Activated CD8-positive, alpha-beta T cell treated with anti-CD3 and anti-CD28 coated beads for 36 hours (primary cell): ENCODE results near the gene ATP8B4. TPM values are rescaled to one million over a fixed set of nuclear protein-coding genes. Genes with fewer than 3 reads are reported as not detected.

Source experiments
- ATAC-seq: fragments of 200-7000 bp; cut with Tn5 transposase; one replicate; pipeline ENCODE4 v1.10.0; 2021; ENCODE audit warnings: mild to moderate bottlenecking, moderate library complexity
- CTCF ChIA-PET: fragments of 350-600 bp; sonication (Branson Sonifier 250); formaldehyde crosslinking; loops from one replicate; lab custom pipeline; 2021; ENCODE audit warnings: antibody characterized with exemption; lab: Charles Lee
- POLR2A ChIA-PET: fragments of 350-600 bp; sonication (Branson Sonifier 250); formaldehyde crosslinking; loops from one replicate; lab custom pipeline; 2021; ENCODE audit warnings: antibody characterized with exemption; lab: Charles Lee
- DNase-seq: peaks from one replicate; pipeline ENCODE4 v3.0.0-alpha.2; 2020
- H3K27ac Mint-ChIP-seq: one replicate; pipeline ENCODE4 v1.8.0; 2021; ENCODE audit warnings: mild to moderate bottlenecking, mixed read lengths
- H3K27me3 Mint-ChIP-seq: one replicate; pipeline ENCODE4 v1.8.0; 2021; ENCODE audit warnings: mixed read lengths
- H3K36me3 Mint-ChIP-seq: one replicate; pipeline ENCODE4 v1.8.0; 2021; ENCODE audit warnings: low read depth, mixed read lengths
- H3K4me1 Mint-ChIP-seq: one replicate; pipeline ENCODE4 v1.8.0; 2021; ENCODE audit warnings: low read depth, mixed read lengths
- H3K4me3 Mint-ChIP-seq: one replicate; pipeline ENCODE4 v1.8.0; 2021; ENCODE audit warnings: mild to moderate bottlenecking, moderate library complexity, mixed read lengths
- H3K9me3 Mint-ChIP-seq: one replicate; pipeline ENCODE4 v1.8.0; 2021; ENCODE audit warnings: mixed read lengths
- CTCF ChIP-seq: fragments of 200-600 bp; IDR thresholded peaks from one replicate; pipeline ENCODE4 v1.8.0; 2022; ENCODE audit warnings: antibody characterized with exemption, mild to moderate bottlenecking
- intact Hi-C: fragments of 100-400 bp; cut with micrococcal nuclease; formaldehyde crosslinking; loops from one replicate; pipeline ENCODE4 v1.10.0; 2022
- total RNA-seq, 2 experiments: library from RNA; stranded (reverse); gene quantifications; one replicate each; pipeline ENCODE4 v1.2.3, GENCODE V29; 2021

ATP8B4 gene
- total RNA-seq, 2 experiments from 2014 or later = 4.6 to 5.8 TPM

GRCh38 chr15:49991587-49991986 lies 127.4 kb downstream of the ATP8B4 start:
- no peak overlapping the region for H3K27ac Mint-ChIP-seq
- CTCF ChIA-PET = interaction anchor here (1.3 kb wide), 1 partner anchor 14 kb away, joined by 3 read pairs; no protein-coding TSS in a partner anchor
- H3K9me3 Mint-ChIP-seq = no peaks in the 10 kb centered on the region
- intact Hi-C loops = no loop called here
- H3K36me3 Mint-ChIP-seq = no peaks in the 10 kb centered on the region
- POLR2A ChIA-PET = no interaction called here
- no peaks in the 10 kb centered on the region for H3K4me1 Mint-ChIP-seq
- no peaks in the 10 kb centered on the region for H3K27me3 Mint-ChIP-seq
- DNase-seq (no peak), ATAC-seq (no peak)
- no peak for TF ChIP-seq CTCF
- H3K4me3 Mint-ChIP-seq = no peak overlapping the region

GRCh38 chr15:49990835-49991545 lies 128.0 kb downstream of the ATP8B4 start:
- POLR2A ChIA-PET = no interaction called here
- intact Hi-C loops = no loop called here
- no peaks in the 10 kb centered on the region for H3K27me3 Mint-ChIP-seq

GRCh38 chr15:49989498-49989897 lies 129.5 kb downstream of the ATP8B4 start:
- ChIA-PET POLR2A (no interaction called here), CTCF (no interaction called here)
- TF ChIP-seq CTCF = no peak
- Mint-ChIP-seq H3K36me3 (no peaks in the 10 kb centered on the region), H3K9me3 (no peaks in the 10 kb centered on the region), H3K4me3 (no peak overlapping the region), H3K27me3 (no peaks in the 10 kb centered on the region), H3K4me1 (no peaks in the 10 kb centered on the region), H3K27ac (no peak overlapping the region)
- ATAC-seq (no peak), DNase-seq (no peak)
- intact Hi-C loops = no loop called here

More at GRCh38 chr15:49990835-49991545, 128.0 kb downstream of the ATP8B4 start:
- DNase-seq (no peak), ATAC-seq (no peak)
- H3K4me3 Mint-ChIP-seq = no peak overlapping the region
- no peaks in the 10 kb centered on the region for H3K36me3 Mint-ChIP-seq
- no peaks in the 10 kb centered on the region for H3K4me1 Mint-ChIP-seq
- H3K27ac Mint-ChIP-seq = no peak overlapping the region
- CTCF ChIA-PET = interaction anchor here (1.3 kb wide), 1 partner anchor 13 kb away, joined by 3 read pairs; no protein-coding TSS in a partner anchor
- no peaks in the 10 kb centered on the region for H3K9me3 Mint-ChIP-seq
- no peak for TF ChIP-seq CTCF

- ChIA-PET POLR2A (no interaction called here), CTCF (interaction anchor here (1.3 kb wide), 1 partner anchor 10 kb away, joined by 3 read pairs; no protein-coding TSS in a partner anchor)
- no peak for DNase-seq
- ATAC-seq = no peak
- H3K4me1 Mint-ChIP-seq = no peaks in the 10 kb centered on the region
- no peaks in the 10 kb centered on the region for H3K36me3 Mint-ChIP-seq
- H3K27me3 Mint-ChIP-seq = no peaks in the 10 kb centered on the region
- no peak for TF ChIP-seq CTCF
- intact Hi-C loops = no loop called here
- no peak overlapping the region for H3K4me3 Mint-ChIP-seq
- H3K9me3 Mint-ChIP-seq = no peaks in the 10 kb centered on the region
- no peak overlapping the region for H3K27ac Mint-ChIP-seq
Observed at GRCh38 chr15:49988766-49989165, 130.3 kb downstream of the ATP8B4 start.

- Mint-ChIP-seq H3K27me3 (no peaks in the 10 kb centered on the region), H3K4me1 (no peaks in the 10 kb centered on the region), H3K36me3 (no peaks in the 10 kb centered on the region), H3K27ac (no peak overlapping the region), H3K4me3 (no peak overlapping the region), H3K9me3 (no peaks in the 10 kb centered on the region)
- no peak for ATAC-seq
- intact Hi-C loops = no loop called here
- TF ChIP-seq CTCF = no peak
- ChIA-PET CTCF (interaction anchor here (1.3 kb wide), 1 partner anchor 9 kb away, joined by 3 read pairs; no protein-coding TSS in a partner anchor), POLR2A (no interaction called here)
- DNase-seq = no peak
Observed at GRCh38 chr15:49987896-49988295, 131.1 kb downstream of the ATP8B4 start.
